H9 (cell line): ENCODE measurements around the gene LCE1A. TPM values are rescaled to one million over a fixed set of nuclear protein-coding genes. Genes with fewer than 3 reads are reported as not detected.

Source experiments
- DNase-seq: peaks from one replicate; pipeline ENCODE4 v3.0.0-alpha.2; 2017
- H2AFZ ChIP-seq: one replicate; pipeline ENCODE4 v1.6.1; 2013; ENCODE audit warnings: mild to moderate bottlenecking, low read length, control low read depth, moderate library complexity
- H2AK5ac ChIP-seq: 2 replicates; pipeline ENCODE4 v1.6.1; 2013; ENCODE audit warnings: low read length, control low read depth, mixed read lengths; ENCODE audit not compliant: insufficient read length
- H2BK120ac ChIP-seq: one replicate; pipeline ENCODE4 v1.6.1; 2013; ENCODE audit warnings: low read depth, mild to moderate bottlenecking, low read length, control low read depth, inconsistent platforms; ENCODE audit not compliant: poor library complexity, severe bottlenecking
- H2BK12ac ChIP-seq: 2 replicates; pipeline ENCODE4 v1.6.1; 2013; ENCODE audit warnings: low read length, control low read depth, mixed read lengths, low read depth; ENCODE audit not compliant: insufficient read length
- H2BK15ac ChIP-seq: 2 replicates; pipeline ENCODE4 v1.6.1; 2013; ENCODE audit warnings: low read depth, low read length, control low read depth
- H2BK20ac ChIP-seq: one replicate; pipeline ENCODE4 v1.6.1; 2013; ENCODE audit warnings: low read depth, mild to moderate bottlenecking, low read length, control low read depth, inconsistent platforms; ENCODE audit not compliant: poor library complexity, severe bottlenecking
- H2BK5ac ChIP-seq: 2 replicates; pipeline ENCODE4 v1.6.1; 2013; ENCODE audit warnings: low read length, control low read depth, mixed read lengths; ENCODE audit not compliant: insufficient read length
- H3K14ac ChIP-seq: 2 replicates; pipeline ENCODE4 v1.6.1; 2013; ENCODE audit warnings: low read length, control low read depth; ENCODE audit not compliant: insufficient read depth
- H3K18ac ChIP-seq: 2 replicates; pipeline ENCODE4 v1.6.1; 2013; ENCODE audit warnings: low read depth, mild to moderate bottlenecking, mixed read lengths, low read length, control low read depth; ENCODE audit not compliant: insufficient read length
- H3K23ac ChIP-seq: 2 replicates; pipeline ENCODE4 v1.6.1; 2013; ENCODE audit warnings: low read length, control low read depth, mixed read lengths, low read depth; ENCODE audit not compliant: insufficient read length
- H3K23me2 ChIP-seq: 2 replicates; pipeline ENCODE4 v1.6.1; 2013; ENCODE audit warnings: low read depth, mild to moderate bottlenecking, mixed read lengths, low read length, control low read depth; ENCODE audit not compliant: insufficient read length, poor library complexity, severe bottlenecking
- H3K27ac ChIP-seq: 2 replicates; pipeline ENCODE4 v1.5.1; 2013; ENCODE audit warnings: low read length, control low read depth, mixed read lengths, low read depth; ENCODE audit not compliant: insufficient read length
- H3K27me3 ChIP-seq: 2 replicates; pipeline ENCODE4 v1.6.1; 2013; ENCODE audit warnings: low read length, control low read depth, inconsistent platforms; ENCODE audit not compliant: insufficient read depth
- H3K4ac ChIP-seq: 2 replicates; pipeline ENCODE4 v1.6.1; 2013; ENCODE audit warnings: low read depth, mild to moderate bottlenecking, control low read depth, inconsistent platforms, low read length, moderate library complexity
- H3K4me1 ChIP-seq: 2 replicates; pipeline ENCODE4 v1.6.1; 2013; ENCODE audit warnings: low read length, control low read depth, inconsistent platforms; ENCODE audit not compliant: insufficient read depth
- H3K4me2 ChIP-seq: 2 replicates; pipeline ENCODE4 v1.6.1; 2013; ENCODE audit warnings: low read length, control low read depth, mixed read lengths; ENCODE audit not compliant: insufficient read length, insufficient read depth
- H3K56ac ChIP-seq: 2 replicates; pipeline ENCODE4 v1.6.1; 2013; ENCODE audit warnings: low read depth, mild to moderate bottlenecking, mixed read lengths, low read length, control low read depth; ENCODE audit not compliant: insufficient read length
- H3K79me1 ChIP-seq: 2 replicates; pipeline ENCODE4 v1.6.1; 2013; ENCODE audit warnings: low read depth, mild to moderate bottlenecking, moderate library complexity, low read length, control low read depth, inconsistent platforms; ENCODE audit not compliant: insufficient read depth, poor library complexity, severe bottlenecking
- H3K79me2 ChIP-seq: 2 replicates; pipeline ENCODE4 v1.6.1; 2013; ENCODE audit warnings: low read length, control low read depth, inconsistent platforms; ENCODE audit not compliant: insufficient read depth
- H3K9ac ChIP-seq: 2 replicates; pipeline ENCODE4 v1.6.1; 2013; ENCODE audit warnings: low read length, control low read depth, mixed read lengths; ENCODE audit not compliant: insufficient read length; ENCODE audit errors: extremely low read depth
- H3K9me3 ChIP-seq: one replicate; pipeline ENCODE4 v1.6.1; 2013; ENCODE audit warnings: low read depth, low read length, inconsistent platforms; ENCODE audit not compliant: control insufficient read depth
- H3T11ph ChIP-seq: one replicate; pipeline ENCODE4 v1.6.1; 2013; ENCODE audit warnings: mild to moderate bottlenecking, low read length, control low read depth, inconsistent platforms
- H4K20me1 ChIP-seq: one replicate; pipeline ENCODE4 v1.6.1; 2013; ENCODE audit not compliant: control insufficient read depth, insufficient read length, insufficient read depth
- H4K5ac ChIP-seq: 2 replicates; pipeline ENCODE4 v1.6.1; 2013; ENCODE audit warnings: low read depth, mild to moderate bottlenecking, mixed read lengths, low read length, control low read depth; ENCODE audit not compliant: insufficient read length
- H4K8ac ChIP-seq: replicated peaks from 2 replicates; pipeline ENCODE4 v1.6.1; 2013; ENCODE audit warnings: low read length, control low read depth, mixed read lengths, low read depth; ENCODE audit not compliant: insufficient read length
- H4K91ac ChIP-seq: 2 replicates; pipeline ENCODE4 v1.6.1; 2013; ENCODE audit warnings: low read depth, mild to moderate bottlenecking, moderate library complexity, mixed read lengths, low read length, control low read depth; ENCODE audit not compliant: insufficient read length
- H3K27ac Mint-ChIP-seq, 3 experiments: 2 replicates in 2 of 3; 3 replicates in 1 of 3; pipeline ENCODE4 v1.8.0; 2020 to 2021; ENCODE audit warnings: mixed read lengths in 3 of 3, mild to moderate bottlenecking in 1 of 3, moderate library complexity in 1 of 3
- H3K27me3 Mint-ChIP-seq: 2 replicates; pipeline ENCODE4 v1.8.0; 2021; ENCODE audit warnings: low read depth, mild to moderate bottlenecking, moderate library complexity, mixed read lengths
- H3K36me3 Mint-ChIP-seq, 3 experiments: 2 replicates in 2 of 3; 3 replicates in 1 of 3; pipeline ENCODE4 v1.8.0; 2020 to 2021; ENCODE audit warnings: low read depth in 3 of 3, mixed read lengths in 3 of 3; ENCODE audit not compliant: insufficient read depth in 1 of 3
- H3K4me1 Mint-ChIP-seq, 2 experiments: 2 replicates each; pipeline ENCODE4 v1.8.0; 2020; ENCODE audit warnings: mixed read lengths in 2 of 2
- H3K4me3 Mint-ChIP-seq, 2 experiments: 2 replicates in 1 of 2; 3 replicates in 1 of 2; pipeline ENCODE4 v1.8.0; 2020 to 2021; ENCODE audit warnings: mild to moderate bottlenecking in 2 of 2, mixed read lengths in 2 of 2, moderate library complexity in 1 of 2
- H3K9me3 Mint-ChIP-seq, 2 experiments: 2 replicates in 1 of 2; 3 replicates in 1 of 2; pipeline ENCODE4 v1.8.0; 2020; ENCODE audit warnings: mild to moderate bottlenecking in 2 of 2, mixed read lengths in 2 of 2, moderate library complexity in 1 of 2
- WGBS: extraction: QIAGEN DNeasy Blood & Tissue Kit; methylation state at CpG from one replicate; pipeline ENCODE4 v1.1.7; 2013; ENCODE audit warnings: missing lambda C conversion rate, low lambda C conversion rate, mixed read lengths; ENCODE audit not compliant: insufficient read length; ENCODE audit errors: extremely low coverage; 5-methylcytosine and 5-hydroxymethylcytosine counted together
- total RNA-seq: library from RNA; stranded (reverse); gene quantifications from 2 replicates; pipeline ENCODE4 v1.2.1, GENCODE V29; 2021
- TF ChIP-seq, protein P1 (sequence below): fragments of 200-600 bp; sonication (generic); conservative IDR thresholded peaks from 3 replicates; pipeline ENCODE4 v1.8.0; 2021; ENCODE audit warnings: antibody characterized with exemption, mild to moderate bottlenecking

The LCE1A gene
- total RNA-seq, 1 experiment from 2014 or later, result not detected

DNA sequence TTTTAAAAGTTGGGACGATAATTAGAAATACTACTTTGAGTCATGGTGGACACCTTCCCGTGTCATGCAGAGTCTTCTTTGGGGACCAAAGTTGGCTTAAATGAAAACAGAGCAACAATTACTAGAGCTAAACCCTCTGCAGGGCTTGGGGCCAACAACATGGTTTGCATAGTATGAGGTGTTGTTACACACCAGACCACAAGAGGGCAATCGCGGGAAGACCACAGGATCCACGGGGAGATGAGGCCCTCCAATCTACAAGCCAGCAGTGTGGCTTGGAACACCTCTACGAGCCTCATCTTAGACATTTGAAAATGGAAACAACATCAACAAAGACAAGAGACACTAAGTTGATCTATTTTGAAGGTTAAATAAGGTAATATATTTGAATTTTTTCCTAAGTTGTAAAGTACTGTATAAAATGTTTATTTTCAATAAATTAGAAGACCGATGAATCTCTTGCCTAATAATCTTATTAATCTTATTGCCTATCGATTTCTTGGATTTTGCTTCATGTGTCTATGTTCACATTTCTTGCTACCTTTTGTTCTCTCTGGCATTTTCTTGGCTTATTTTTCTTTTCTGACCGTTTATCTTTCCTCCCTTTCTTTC, 42.6 kb downstream of the LCE1A start:
- H4K91ac ChIP-seq, result no peak overlapping the region
- H4K5ac ChIP-seq, result no peak overlapping the region
- no peak overlapping the region for H2BK5ac ChIP-seq
- no peaks in the 10 kb centered on the region for H3K4me1 ChIP-seq
- no peak overlapping the region for H3K4me2 ChIP-seq
- H2BK120ac ChIP-seq, result no peak overlapping the region
- no peak overlapping the region for H2BK15ac ChIP-seq
- no peaks in the 10 kb centered on the region for H3K27me3 ChIP-seq
- no peak overlapping the region for H2BK12ac ChIP-seq
- H3K56ac ChIP-seq, result no peak overlapping the region
- no CpG with 5 or more reads among the region's 9 CpGs for WGBS
- no peaks in the 10 kb centered on the region; the same call in 1 of the 2 replicates for H3K27me3 Mint-ChIP-seq
- no peaks in the 10 kb centered on the region for H3K36me3 Mint-ChIP-seq
- H3T11ph ChIP-seq, result no peak overlapping the region
- H3K9me3 ChIP-seq, result peaks cover 11% of the 10 kb centered on the region
- H4K20me1 ChIP-seq, result no peaks in the 10 kb centered on the region
- no peak overlapping the region for H4K8ac ChIP-seq
- no peak overlapping the region for H3K4ac ChIP-seq
- DNase-seq, result peak; percentile 35
- H3K4me1 Mint-ChIP-seq, result no peaks in the 10 kb centered on the region
- H3K9me3 Mint-ChIP-seq, result peaks cover 3 to 4% of the 10 kb centered on the region in 2 experiments; a peak in 4 of 5 replicates
- H3K9ac ChIP-seq, result no peak overlapping the region
- H2BK20ac ChIP-seq, result no peak overlapping the region
- H3K23ac ChIP-seq, result no peak overlapping the region
- TF ChIP-seq, protein P1, sequence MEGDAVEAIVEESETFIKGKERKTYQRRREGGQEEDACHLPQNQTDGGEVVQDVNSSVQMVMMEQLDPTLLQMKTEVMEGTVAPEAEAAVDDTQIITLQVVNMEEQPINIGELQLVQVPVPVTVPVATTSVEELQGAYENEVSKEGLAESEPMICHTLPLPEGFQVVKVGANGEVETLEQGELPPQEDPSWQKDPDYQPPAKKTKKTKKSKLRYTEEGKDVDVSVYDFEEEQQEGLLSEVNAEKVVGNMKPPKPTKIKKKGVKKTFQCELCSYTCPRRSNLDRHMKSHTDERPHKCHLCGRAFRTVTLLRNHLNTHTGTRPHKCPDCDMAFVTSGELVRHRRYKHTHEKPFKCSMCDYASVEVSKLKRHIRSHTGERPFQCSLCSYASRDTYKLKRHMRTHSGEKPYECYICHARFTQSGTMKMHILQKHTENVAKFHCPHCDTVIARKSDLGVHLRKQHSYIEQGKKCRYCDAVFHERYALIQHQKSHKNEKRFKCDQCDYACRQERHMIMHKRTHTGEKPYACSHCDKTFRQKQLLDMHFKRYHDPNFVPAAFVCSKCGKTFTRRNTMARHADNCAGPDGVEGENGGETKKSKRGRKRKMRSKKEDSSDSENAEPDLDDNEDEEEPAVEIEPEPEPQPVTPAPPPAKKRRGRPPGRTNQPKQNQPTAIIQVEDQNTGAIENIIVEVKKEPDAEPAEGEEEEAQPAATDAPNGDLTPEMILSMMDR, result peak; percentile 75
- no peak overlapping the region for H3K18ac ChIP-seq
- no peak overlapping the region for H2AK5ac ChIP-seq
- no peaks in the 10 kb centered on the region for H3K23me2 ChIP-seq
- H3K14ac ChIP-seq, result no peak overlapping the region
- H3K79me2 ChIP-seq, result no peaks in the 10 kb centered on the region
- no peak overlapping the region for H3K4me3 Mint-ChIP-seq
- no peak overlapping the region for H3K27ac Mint-ChIP-seq
- no peaks in the 10 kb centered on the region for H3K79me1 ChIP-seq
- H2AFZ ChIP-seq, result no peak overlapping the region
- no peak overlapping the region for H3K27ac ChIP-seq
